ENCODE results near the gene LRRC37A2. TPM values are rescaled to one million over a fixed set of nuclear protein-coding genes. Genes with fewer than 3 reads are reported as not detected.
"Not testable (repeated sequence)": the region's sequence is repeated elsewhere in the genome, so short reads cannot be mapped to it uniquely, and the experiment has no call there.

LRRC37A2 gene
- 51.9 and 59.9 TPM in 2 replicates for total RNA-seq (2013; cell fraction: nucleolus; rRNA removed)
- total RNA-seq (2014; rRNA removed): 5.4 TPM in 2 replicates
- 5.9 and 6.2 TPM in 2 replicates for total RNA-seq (2014; rRNA removed; fragmentation: Illumina TruSeq; extraction: Trizol)
- total RNA-seq (2021): 5.6 and 5.8 TPM in 2 replicates
- polyA plus RNA-seq (2011; ENCODE audit: low read depth): 8.8 TPM
- 8.4 and 9.9 TPM in 2 replicates for polyA plus RNA-seq (2011; rRNA removed)
- 4.8 and 6.0 TPM in 2 replicates for polyA plus RNA-seq (2011; cell fraction: cytosol; rRNA removed)
- polyA plus RNA-seq (2011; cell fraction: nucleus; rRNA removed): 20.6 and 23.3 TPM in 2 replicates
- polyA plus RNA-seq (2012): 10.8 and 13.2 TPM in 2 replicates
- 7.1 TPM in 2 replicates for polyA plus RNA-seq (2014; fragmentation: Illumina TruSeq; extraction: Trizol)
- polyA plus RNA-seq (2014; fragmentation: Nextera tagmentation; extraction: Ambion mirVana): 1 to 10 TPM; 2.8 to 4.0 TPM
- polyA plus RNA-seq (2014; rRNA removed): 4.8 and 5.3 TPM in 2 replicates
- polyA plus RNA-seq (2016; fragmentation: Nextera tagmentation; extraction: Ambion mirVana): 10 to 100 TPM in 1 of 2 experiments, 1 to 10 TPM in 1; 9.9 to 10.5 TPM
- 17.1 and 17.7 TPM in 2 replicates for polyA minus RNA-seq (2011; rRNA and poly(A)+ RNA removed)
- 2.1 and 2.3 TPM in 2 replicates for polyA minus RNA-seq (2011; cell fraction: cytosol; rRNA and poly(A)+ RNA removed)
- polyA minus RNA-seq (2011; cell fraction: nucleus; rRNA and poly(A)+ RNA removed): 13.4 and 20.5 TPM in 2 replicates
- Bru-seq, nascent RNA: percentile 63 among the genes with signal in this experiment
- BruChase-seq, experiment 1, labeled RNA remaining after a 6-hour chase: percentile 73 among the genes with signal in this experiment
- BruChase-seq, experiment 2, labeled RNA remaining after a 2-hour chase: percentile 74 among the genes with signal in this experiment
- long read RNA-seq, experiment 1, partial matches to known transcripts: 1 of 3 reads
- long read RNA-seq, experiment 1, other reads (novel, unspliced or antisense): 2 of 3 reads
- long read RNA-seq, experiment 2, full-length matches to known transcripts: 1 of 17 reads
- long read RNA-seq, experiment 2, partial matches to known transcripts: 4 of 17 reads
- long read RNA-seq, experiment 2, other reads (novel, unspliced or antisense): 12 of 17 reads

DNA sequence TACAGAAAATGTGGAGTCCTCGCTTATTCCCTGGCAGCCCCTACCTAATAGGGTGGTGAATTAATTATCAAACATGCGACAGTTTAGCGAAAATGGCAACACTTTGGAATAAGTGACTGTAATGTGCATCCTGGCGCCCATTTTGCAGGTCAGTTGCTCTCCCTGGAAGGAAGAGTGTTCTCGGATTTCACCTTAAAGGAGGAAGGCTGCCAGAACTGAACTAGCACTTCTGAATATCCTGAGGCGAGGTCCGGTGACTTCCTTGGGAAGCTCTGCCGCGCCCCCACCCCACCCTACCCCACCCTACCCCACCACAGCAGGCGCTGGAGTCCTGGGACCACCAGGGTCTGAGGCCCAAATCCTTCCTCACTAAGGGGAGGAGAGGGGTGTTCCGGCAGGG is at the start of gene LRRC37A2:
Gene LRRC37A2, plus strand, starts transcription at position 301 of the 400 bp plus-strand sequence. CDS start 245 bp downstream, outside the sequence.
- H3K27ac ChIP-seq (ENCODE audit: control insufficient read depth, insufficient read depth); DNase-seq (ENCODE audit: low read depth, low spot score); FAIRE-seq; H3K4me2 ChIP-seq (ENCODE audit: control insufficient read depth, insufficient read depth); POLR2A ChIA-PET; ATAC-seq; H4K20me1 ChIP-seq (ENCODE audit: control insufficient read depth, insufficient read depth); H3K4me3 ChIP-seq; intact Hi-C loops (cut with micrococcal nuclease; ENCODE audit: unreplicated experiment); SMC1A ChIA-PET (ENCODE audit: uncharacterized antibody, unreplicated experiment); in situ Hi-C loops (cut with MboI); BruUV-seq (replicated peaks); H3K4me1 ChIP-seq (ENCODE audit: control insufficient read depth, insufficient read depth, low read length); H3K9me3 ChIP-seq (replicated peaks; ENCODE audit: control insufficient read depth, insufficient read depth, low read length); H3K36me3 ChIP-seq (ENCODE audit: control insufficient read depth in 2 of 2, insufficient read depth in 2 of 2, low read length in 1 of 2); RAD21 ChIA-PET (ENCODE audit: unreplicated experiment); H2AFZ ChIP-seq (ENCODE audit: control insufficient read depth, low read depth, low read length); H3K9ac ChIP-seq (ENCODE audit: control insufficient read depth, insufficient read depth, low read length); H3K79me2 ChIP-seq (ENCODE audit: control insufficient read depth, insufficient read depth, low read length); H3K27me3 ChIP-seq (replicated peaks in 1 of 2; ENCODE audit: control insufficient read depth in 2 of 2, insufficient read depth in 2 of 2, low read length in 1 of 2); CTCF ChIA-PET: not testable (repeated sequence)
- no CpG with 5 or more reads among the region's 11 CpGs for WGBS (ENCODE audit: insufficient coverage, insufficient replicate concordance, low lambda C conversion rate, missing lambda C conversion rate)

DNA sequence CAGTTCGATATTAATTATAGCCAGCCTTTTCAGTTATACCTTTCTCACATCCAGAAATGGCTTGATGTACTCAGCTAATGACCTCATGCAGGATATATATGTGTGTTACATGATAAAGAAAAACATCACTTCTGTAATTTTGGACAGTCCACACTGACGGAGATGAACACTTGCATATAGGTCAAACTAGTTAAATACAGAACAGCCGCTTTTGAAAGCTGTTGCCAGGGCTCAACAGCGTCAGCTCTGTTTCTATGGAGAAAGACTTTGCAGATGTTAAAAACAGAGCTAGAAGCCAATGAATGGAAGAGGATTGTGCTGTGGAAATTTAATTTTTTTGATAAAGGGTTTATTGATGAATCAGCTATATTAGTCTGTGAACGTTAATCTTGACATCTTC is 44.6 kb upstream of the LRRC37A2 start:
- no CpG with 5 or more reads among the region's 5 CpGs for WGBS (ENCODE audit: insufficient coverage, insufficient replicate concordance, low lambda C conversion rate, missing lambda C conversion rate)
- H2AFZ ChIP-seq (ENCODE audit: control insufficient read depth, low read depth, low read length); H3K27ac ChIP-seq (ENCODE audit: control insufficient read depth, insufficient read depth); ATAC-seq; in situ Hi-C loops (cut with MboI); intact Hi-C loops (cut with micrococcal nuclease; ENCODE audit: unreplicated experiment); RAD21 ChIA-PET (ENCODE audit: unreplicated experiment); H3K79me2 ChIP-seq (ENCODE audit: control insufficient read depth, insufficient read depth, low read length); FAIRE-seq; H3K36me3 ChIP-seq (ENCODE audit: control insufficient read depth in 2 of 2, insufficient read depth in 2 of 2, low read length in 1 of 2); CTCF ChIA-PET; H4K20me1 ChIP-seq (ENCODE audit: control insufficient read depth, insufficient read depth); BruUV-seq (replicated peaks); H3K9ac ChIP-seq (ENCODE audit: control insufficient read depth, insufficient read depth, low read length); SMC1A ChIA-PET (ENCODE audit: uncharacterized antibody, unreplicated experiment); DNase-seq (ENCODE audit: low read depth, low spot score); H3K4me1 ChIP-seq (ENCODE audit: control insufficient read depth, insufficient read depth, low read length); H3K27me3 ChIP-seq (replicated peaks in 1 of 2; ENCODE audit: control insufficient read depth in 2 of 2, insufficient read depth in 2 of 2, low read length in 1 of 2); H3K4me2 ChIP-seq (ENCODE audit: control insufficient read depth, insufficient read depth); POLR2A ChIA-PET; H3K9me3 ChIP-seq (replicated peaks; ENCODE audit: control insufficient read depth, insufficient read depth, low read length); H3K4me3 ChIP-seq: not testable (repeated sequence)

DNA sequence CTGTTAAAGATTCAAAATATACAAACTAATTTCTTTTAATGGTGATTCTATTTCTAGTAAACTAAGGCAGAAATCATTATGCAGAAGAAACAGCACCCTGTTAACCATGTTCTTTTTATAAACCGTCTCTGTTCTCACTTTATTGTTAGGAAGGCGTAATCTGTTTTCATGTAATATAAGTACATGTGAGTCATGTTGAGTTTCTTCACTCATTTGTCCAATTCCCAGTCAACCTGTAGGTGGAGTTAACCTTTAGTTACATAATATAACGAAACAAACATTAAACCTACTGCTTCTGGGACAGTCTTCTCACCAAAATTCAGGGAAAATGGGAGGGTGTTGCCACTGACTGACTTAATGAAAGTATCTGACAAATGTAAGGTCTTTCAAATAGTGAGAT is 37.8 kb upstream of the LRRC37A2 start:
- CTCF ChIA-PET; H3K9ac ChIP-seq (ENCODE audit: control insufficient read depth, insufficient read depth, low read length); H3K27me3 ChIP-seq (replicated peaks in 1 of 2; ENCODE audit: control insufficient read depth in 2 of 2, insufficient read depth in 2 of 2, low read length in 1 of 2); BruUV-seq (replicated peaks); POLR2A ChIA-PET; H3K79me2 ChIP-seq (ENCODE audit: control insufficient read depth, insufficient read depth, low read length); H2AFZ ChIP-seq (ENCODE audit: control insufficient read depth, low read depth, low read length); H3K27ac ChIP-seq (ENCODE audit: control insufficient read depth, insufficient read depth); H4K20me1 ChIP-seq (ENCODE audit: control insufficient read depth, insufficient read depth); H3K9me3 ChIP-seq (replicated peaks; ENCODE audit: control insufficient read depth, insufficient read depth, low read length); SMC1A ChIA-PET (ENCODE audit: uncharacterized antibody, unreplicated experiment); in situ Hi-C loops (cut with MboI); H3K36me3 ChIP-seq (ENCODE audit: control insufficient read depth in 2 of 2, insufficient read depth in 2 of 2, low read length in 1 of 2); RAD21 ChIA-PET (ENCODE audit: unreplicated experiment); H3K4me3 ChIP-seq; H3K4me1 ChIP-seq (ENCODE audit: control insufficient read depth, insufficient read depth, low read length); ATAC-seq; intact Hi-C loops (cut with micrococcal nuclease; ENCODE audit: unreplicated experiment); H3K4me2 ChIP-seq (ENCODE audit: control insufficient read depth, insufficient read depth); DNase-seq (ENCODE audit: low read depth, low spot score): not testable (repeated sequence)
- no CpG with 5 or more reads among the region's 3 CpGs for WGBS (ENCODE audit: insufficient coverage, insufficient replicate concordance, low lambda C conversion rate, missing lambda C conversion rate)
- FAIRE-seq: peak; percentile 83
